GM19372 (cell line): ENCODE results near the gene AARSD1.
"Not testable (repeated sequence)": the region's sequence is repeated elsewhere in the genome, so short reads cannot be mapped to it uniquely, and the experiment has no call there.

Experiments
- ATAC-seq: cut with Tn5 transposase; IDR thresholded peaks from one replicate; pipeline ENCODE4 v1.9.1; 2021; ENCODE audit warnings: mild to moderate bottlenecking, low read depth, moderate library complexity; ENCODE audit not compliant: unreplicated experiment

AARSD1 gene

GRCh38 chr17:42920922-42921321 lies 43.3 kb downstream of the AARSD1 start:
- ATAC-seq, result no peak

DNA sequence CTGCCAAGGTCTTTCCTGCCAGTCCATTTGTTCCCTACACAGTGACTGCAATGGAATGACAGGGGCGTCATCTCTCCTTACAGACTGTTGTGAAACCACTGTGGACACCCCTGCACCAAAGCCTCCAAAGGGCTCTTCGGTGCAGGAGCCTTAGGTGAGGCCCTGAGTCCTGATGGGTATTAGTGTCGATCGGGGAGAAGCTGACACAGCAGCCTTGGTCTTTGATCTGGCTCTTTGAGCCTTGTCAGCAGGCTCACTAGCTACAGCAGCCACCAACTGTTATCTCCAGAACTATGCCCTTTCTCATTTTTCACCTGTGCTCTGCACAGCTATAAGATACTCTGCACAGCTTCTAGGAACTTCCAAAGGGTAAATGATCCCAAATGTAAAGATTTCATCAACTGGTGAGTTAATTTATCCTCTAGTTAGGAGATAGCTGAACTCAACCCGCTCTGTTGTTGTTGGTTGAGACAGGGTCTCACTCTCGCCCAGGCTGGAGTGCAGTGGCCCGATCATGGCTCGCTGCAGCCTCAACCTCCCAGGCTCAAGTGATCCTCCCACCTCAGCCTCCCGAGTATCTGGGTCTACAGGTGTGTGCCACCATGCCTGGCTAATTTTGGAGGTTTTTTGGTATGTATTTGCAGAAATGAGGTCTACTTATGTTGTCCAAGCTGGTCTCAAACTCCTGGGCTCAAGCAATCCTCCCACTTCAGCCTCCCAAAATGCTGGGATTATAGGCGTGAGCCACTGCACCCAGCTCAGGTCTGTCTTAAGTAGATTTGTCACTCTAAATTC lies 44.0 kb downstream of the AARSD1 start:
- no peak for ATAC-seq

DNA sequence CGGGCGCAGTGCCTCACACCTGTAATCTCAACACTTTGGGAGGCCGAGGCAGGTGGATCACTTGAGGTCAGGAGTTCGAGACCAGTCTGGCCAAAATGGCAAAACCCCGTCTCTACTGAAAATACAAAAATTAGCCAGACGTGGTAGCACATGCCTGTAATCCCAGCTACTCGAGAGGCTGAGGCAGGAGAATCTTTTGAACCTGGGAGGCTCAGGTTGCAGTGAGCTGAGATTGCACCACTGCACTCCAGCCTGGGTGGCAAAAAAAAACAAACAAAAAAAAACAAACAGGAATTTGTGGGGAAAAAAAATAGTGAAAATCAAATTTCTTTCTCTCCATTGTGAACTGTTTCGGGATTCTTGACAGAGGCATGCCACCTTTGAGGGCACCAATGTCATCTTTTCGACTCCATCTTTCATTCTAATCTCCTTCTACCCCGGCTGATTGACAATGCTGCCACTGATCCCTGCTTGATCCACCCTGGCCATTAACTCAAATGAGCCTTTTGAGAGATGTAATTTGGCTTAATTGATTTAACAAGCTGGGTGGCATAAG lies 44.7 kb downstream of the AARSD1 start:
- ATAC-seq, result not testable (repeated sequence)

- ATAC-seq, result no peak
Observed at GRCh38 chr17:42918902-42919521, 45.2 kb downstream of the AARSD1 start.

- ATAC-seq, result no peak
Observed at GRCh38 chr17:42917236-42917603, 47.0 kb downstream of the AARSD1 start.

DNA sequence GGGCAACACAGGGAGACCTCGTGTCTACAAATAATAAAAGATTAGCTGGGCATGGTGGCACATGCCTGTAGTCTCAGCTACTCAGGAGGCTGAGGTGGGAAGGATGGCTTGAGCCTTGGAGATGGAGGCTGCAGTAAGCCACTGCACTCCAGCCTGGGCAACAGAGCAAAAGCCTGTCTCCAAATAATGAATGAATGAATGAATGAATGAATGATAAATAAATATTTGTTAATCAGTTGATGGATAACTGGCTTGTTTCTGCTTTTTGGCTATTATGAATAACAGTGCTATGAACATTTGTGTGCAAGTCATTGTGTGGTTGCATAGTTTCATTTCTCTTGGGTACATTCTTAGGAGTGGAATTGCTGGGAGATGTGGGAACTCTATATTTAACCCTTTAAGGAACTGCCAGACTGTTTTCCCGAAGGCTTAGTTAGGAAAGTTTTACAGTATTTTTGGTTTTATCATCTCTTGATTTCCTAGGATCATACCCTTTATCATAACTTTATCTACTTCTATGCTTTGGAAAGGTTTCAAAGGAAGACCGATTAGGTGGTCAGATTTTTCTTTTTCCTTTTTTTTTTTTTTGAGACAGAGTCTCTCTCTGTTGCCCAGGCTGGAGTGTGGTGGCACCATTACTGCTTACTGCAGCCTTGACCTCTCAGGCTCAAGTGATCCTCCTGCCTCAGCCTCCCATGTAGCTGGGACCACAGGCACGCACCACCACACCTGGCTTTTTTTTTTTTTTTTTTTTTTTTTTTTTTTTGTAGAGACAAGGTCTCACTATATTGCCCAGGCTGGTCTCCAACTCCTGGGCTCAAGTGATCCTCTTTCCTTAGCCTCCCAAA lies 47.6 kb downstream of the AARSD1 start:
- ATAC-seq, result not testable (repeated sequence)

DNA sequence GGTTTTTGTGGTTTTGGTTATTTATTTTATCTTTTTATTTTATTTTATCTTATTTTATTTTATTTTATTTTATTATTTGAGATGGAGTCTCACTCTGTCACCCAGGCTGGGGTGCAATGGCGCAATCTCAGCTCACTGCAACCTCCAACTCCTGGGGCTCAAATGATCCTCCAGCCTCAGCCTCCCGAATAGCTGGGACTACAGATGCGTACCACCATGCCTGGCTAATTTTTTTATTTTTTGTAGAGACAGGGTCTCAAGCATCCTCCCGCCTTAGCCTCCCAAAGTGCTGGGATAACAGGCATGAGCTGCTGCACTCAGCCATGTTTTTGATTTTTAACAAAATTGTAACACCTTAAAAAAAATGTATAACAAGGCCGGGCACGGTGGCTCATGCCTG lies 49.0 kb downstream of the AARSD1 start:
- not testable (repeated sequence) for ATAC-seq

GRCh38 chr17:42913981-42914617 lies 50.2 kb downstream of the AARSD1 start:
- ATAC-seq, result no peak

- ATAC-seq, result no peak
Observed at GRCh38 chr17:42913522-42913921, 50.7 kb downstream of the AARSD1 start.

DNA sequence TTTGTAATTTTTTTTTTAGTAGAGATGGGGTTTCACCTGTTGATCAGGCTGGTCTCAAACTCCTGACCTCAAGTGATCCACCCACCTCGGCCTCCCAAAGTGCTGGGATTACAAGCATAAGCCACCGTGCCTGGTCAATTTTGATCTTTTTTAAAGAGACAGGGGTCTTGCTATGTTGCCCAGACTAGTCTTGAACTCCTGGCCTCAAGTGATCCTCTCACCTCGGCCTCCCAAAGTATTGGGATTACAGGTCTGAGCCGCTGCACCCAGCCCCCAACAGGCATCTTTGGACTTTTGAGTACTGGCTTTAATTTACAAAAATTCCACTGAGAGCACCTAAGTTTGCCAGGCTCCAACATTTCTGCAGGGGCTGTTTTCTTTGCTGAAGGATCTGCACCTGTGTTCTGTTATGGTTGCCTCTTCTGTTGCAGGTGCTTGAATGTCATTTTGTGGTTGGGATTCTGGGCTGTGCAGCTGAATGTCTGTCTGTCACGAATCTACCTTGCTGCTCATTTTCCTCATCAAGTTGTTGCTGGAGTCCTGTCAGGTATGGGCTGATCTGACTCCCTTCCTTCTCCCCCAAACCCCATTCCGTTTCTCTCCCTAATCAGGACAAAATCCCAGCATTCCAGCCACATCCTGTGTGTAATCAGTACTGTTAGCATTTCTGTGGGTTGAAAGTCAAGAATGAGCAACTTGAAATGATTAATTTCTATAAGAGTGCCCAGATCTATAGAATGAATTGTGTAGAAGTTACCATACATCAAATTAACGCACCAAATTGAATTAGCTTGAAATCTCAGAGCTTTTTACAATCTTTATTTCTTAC lies 55.2 kb downstream of the AARSD1 start:
- ATAC-seq, result no peak

GRCh38 chr17:42906772-42907446 lies 57.3 kb downstream of the AARSD1 start:
- no peak for ATAC-seq

DNA sequence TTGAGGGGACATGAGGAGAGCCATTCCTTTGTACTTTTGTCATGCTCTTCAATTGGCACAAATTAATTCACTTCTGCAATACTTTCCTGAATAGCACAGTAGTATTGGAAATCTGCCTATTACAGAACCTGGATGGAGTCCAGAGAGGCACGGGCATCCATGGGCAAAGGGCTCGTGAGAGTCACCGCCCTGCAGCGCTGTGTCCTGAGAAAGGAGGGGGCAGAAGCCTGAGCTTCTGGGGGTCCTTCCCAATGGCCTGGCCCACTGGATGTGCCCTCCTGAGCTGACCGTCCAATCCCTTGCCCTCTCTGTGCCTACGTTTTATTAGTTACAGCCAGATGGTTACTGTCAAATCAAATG lies 60.2 kb downstream of the AARSD1 start:
- ATAC-seq, result no peak

DNA sequence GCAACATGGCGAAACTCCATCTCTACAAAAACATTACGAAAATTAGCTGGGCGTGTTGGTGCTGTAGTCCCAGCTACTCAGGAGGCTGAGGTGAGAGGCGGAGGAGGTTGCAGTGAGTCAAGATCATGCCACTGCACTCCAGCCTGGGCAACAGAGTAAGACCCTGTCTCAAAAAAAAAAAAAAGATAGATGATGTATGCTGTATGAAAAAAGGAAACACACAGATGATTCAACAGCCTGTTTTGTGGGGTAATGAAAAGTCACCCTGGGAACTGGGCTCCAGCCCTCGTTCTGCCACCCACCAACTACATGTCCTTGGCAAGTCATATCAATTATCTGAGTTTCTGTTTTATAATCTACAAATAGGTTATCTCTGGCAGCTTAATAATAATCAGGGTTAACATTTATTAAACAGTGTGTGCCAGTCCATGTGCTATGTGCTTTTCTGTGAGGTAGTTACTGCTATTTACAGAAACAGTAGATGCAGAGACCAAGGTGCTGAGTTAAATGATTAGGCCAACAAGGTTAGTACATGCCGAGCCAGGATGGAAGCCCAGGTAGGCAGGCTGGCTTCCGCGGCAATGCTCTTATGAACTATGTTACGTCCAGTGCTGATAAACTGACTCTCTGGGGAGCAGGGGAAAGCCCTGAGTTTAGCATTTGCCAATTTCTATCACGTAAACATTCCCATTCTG lies 62.6 kb downstream of the AARSD1 start:
- ATAC-seq, result no peak
